GM18526 (cell line): ENCODE measurements around the gene SPEN.

Source experiments
- POLR2A ChIP-seq: IDR thresholded peaks from 3 replicates; pipeline ENCODE4 v1.6.1; 2011; ENCODE audit not compliant: insufficient read length; ENCODE audit errors: extremely low read depth

SPEN gene

DNA sequence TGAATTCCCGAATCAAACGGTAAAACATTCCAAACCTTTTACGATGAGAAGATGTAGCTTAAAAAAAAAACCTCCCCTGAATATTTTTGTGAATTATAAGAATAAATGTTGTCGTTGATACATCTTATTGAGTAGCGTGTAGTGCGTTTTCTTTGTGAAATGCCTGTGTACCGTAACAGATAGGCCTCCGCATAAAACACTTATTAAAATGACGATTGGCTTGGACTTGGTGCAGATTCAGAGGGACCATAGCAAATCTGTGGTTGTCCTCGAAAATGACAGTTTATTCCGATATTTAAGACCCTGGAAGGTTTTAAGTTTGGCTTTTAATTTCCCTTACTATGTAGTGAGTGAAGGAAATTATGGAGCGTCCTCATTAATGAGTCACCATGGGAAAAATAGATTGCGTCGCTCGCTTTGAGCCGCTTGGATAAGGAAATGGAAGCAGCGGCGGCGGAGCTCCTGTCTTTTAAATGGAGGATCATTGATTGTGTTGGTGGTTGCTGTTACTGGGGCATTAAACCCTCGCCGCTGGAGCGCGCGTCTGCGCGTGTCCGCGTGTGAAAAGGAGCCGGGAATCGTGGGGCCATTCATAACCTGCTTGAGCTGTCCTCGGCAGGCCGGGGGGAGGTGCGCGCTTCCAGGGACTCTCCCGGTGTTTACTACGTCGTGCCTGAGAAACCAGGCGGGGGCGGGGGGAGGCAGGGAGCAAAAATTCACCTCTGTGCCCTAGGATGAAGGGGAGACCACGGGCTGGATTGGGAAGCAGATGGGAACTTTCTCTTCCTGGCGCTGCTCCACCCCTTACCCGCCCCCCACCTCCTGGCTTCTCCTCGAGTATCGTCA lies 1.6 kb downstream of the SPEN start:
- peak; percentile 50 for TF ChIP-seq POLR2A

DNA sequence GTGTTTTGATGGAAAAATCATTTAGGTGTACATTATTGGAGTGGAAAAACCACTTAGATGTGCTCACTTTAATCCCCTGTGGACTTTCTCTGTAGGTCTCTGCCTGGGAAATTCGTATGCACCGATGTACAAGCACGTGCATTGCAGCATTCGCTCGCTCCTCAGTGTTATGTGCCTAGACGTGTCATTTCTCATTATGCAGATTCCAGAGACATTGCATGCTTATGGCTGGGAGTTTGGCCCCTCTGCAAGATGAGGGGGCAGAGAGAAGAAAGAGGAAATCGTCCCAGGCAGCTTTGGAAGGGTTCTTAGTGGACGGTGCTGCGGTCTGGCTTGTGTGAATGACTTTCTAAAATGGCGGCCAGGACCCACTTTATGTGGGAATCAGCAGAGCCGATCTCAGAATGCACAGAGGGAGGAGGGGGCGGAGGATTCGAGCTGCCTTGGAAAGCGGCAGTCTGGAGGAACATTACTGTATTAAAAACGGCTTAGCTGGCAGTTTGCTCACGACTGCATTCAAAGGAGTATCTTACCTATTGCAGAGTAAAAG lies 2.3 kb downstream of the SPEN start:
- TF ChIP-seq POLR2A, result no peak

DNA sequence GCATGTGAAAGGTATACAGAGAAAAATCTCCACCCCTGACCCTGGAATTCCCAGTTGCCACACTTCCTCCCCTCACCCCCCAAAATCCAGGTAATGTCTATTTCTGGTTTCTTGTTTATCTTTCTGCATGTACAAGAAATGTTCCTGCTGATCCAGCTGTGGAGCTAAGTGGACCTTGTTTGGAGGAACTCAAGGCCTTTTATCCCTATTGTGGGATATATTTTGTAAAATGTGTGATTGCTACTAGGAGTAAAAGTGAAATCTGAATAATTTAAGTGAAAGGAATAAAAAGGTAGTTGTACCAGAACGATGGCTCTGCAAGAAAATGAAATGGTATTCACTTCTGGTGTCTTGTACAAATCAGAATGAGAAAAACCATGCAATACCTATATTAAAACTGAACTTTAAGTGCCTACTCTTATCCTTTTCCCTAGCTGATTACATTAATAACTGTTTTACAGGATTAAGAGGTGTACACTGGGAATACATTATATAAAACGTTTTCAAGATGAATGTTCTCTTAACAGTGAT lies 3.0 kb downstream of the SPEN start:
- TF ChIP-seq POLR2A, result no peak

DNA sequence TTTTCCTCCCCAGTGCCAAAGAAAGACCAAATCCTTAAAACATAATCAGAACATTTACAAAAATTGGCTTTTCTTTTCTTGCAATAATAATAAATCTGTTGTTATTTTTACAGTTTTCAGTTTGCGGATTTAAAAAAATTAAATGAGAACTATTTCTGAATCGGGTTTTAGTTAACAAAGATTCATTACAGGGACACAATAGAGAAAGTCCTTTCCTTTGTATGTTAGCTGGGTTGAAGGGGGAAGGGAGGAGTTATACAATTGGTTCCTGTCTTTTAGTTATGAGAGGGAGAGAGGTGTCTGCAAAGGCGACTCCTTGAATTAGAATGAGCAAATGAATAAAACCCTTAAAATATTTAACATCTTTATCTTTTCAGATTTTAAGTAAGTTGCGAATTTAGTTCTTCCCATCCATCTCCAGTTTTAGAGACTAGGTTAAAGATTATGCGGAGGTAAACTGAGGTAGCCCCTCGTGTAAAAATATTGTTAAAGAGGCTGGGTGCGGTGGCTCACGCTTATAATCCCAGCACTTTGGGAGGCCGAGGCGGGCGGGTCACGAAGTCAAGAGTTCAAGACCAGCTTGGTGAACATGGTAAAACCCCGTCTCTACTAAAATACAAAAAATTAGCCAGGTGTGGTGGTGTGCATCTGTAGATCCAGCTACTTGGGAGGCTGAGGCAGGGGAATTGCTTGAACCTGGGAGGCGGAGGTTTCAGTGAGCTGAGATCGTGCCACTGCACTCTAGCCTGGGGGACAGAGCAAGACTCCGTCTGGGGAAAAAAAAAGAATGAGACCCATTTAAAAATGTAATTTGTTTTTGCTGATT lies 3.9 kb downstream of the SPEN start:
- TF ChIP-seq POLR2A, result no peak

DNA sequence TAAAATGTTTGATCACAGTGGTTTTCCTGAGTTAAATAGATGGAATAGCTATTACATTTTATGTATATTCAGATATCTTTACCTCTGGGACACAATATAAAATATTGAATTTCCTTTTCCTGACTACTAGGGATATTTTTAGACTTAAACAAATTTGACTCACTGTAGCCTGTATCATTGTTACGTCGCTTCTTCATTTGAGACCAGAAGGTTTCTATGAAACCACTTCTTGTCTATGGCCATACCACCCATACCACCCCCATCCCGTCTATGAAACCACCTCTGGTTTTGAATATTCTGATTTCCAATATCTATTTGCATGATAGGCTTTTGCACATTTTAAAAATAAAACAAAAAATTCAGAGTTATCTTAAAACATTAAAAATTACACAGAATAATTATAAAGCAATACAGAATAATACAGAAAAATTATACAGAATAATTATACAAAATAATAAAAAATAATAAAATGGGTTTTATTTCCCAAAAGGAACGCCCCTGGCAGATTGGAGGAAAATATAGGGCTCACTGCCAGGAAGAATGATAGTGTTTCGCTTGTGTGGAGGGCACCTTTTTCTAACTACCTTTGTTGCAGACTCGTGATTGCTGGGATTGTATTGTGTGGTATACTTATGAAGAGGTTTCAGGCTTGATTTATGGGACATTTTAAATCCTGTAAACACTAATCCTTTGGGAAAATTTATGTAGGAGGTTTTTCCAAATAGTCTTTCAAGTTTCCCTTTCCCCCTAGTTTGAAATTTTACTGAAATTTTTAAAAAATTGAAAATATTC lies 4.7 kb downstream of the SPEN start:
- no peak for TF ChIP-seq POLR2A

DNA sequence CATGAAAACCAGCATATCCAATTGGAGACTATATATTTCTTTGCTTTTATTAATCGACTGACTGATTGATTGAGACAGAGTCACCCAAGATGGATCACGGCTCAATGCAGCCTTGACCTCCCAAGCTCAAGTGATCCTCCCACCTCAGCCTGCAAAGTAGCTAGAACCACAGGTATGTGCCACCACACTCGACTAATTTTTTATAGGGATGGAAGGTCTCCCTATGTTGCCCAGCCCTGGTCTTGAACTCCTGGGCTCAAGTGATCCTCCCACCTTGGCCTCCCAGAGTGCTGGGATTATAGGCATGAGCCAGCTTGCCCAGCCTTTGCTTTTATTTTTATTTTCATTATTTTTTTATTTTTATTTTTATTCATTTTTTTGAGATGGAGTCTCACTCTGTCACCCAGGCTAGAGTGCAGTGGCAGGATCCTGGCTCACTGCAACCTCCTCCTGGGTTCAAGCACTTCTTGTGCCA lies 5.4 kb downstream of the SPEN start:
- no peak for TF ChIP-seq POLR2A

DNA sequence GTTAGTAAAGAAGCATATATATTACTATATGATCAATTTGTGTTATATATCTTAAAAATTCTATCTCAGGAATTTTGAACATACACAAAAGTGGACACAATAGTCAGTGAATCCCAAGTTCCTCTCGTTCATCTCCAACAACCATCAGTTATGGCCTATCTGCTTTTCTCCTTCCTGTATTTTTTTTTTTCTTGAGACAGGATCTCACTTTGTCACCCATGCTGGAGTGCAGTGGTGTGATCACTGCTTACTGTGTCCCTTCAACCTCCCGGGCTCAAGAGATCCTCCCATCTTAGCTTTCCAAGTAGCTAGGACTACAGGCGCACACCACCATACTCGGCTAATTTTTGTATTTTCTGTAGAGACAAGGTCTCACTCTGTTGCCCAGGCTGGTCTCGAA lies 9.4 kb downstream of the SPEN start:
- TF ChIP-seq POLR2A, result no peak

DNA sequence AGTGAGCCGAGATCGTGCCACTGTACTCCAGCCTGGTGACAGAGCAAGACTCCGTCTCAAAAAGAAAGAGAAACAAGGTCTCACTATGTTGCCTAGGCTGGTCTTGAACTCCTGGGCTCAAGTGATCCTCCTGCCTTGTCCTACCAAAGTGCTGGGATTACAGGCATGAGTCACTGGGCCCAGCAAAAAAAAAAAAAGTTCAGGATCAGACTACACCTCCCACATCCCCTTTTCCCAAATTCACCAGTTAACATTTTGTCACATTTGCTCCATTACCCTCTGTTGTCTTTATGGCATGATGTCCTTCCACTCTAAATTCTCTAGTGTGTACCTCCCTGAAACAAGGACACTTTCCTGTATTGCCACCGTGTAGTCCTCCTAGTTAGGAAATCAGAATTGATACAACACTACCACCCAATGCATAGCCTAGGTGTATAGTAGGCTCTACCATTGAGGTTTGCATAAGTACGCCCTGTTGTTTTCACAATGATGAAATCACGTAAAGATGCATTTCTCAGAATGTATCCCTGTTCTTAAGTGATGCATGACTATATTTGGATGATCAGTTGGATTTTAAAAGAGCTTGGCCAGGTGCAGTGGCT lies 10.7 kb downstream of the SPEN start:
- no peak for TF ChIP-seq POLR2A

DNA sequence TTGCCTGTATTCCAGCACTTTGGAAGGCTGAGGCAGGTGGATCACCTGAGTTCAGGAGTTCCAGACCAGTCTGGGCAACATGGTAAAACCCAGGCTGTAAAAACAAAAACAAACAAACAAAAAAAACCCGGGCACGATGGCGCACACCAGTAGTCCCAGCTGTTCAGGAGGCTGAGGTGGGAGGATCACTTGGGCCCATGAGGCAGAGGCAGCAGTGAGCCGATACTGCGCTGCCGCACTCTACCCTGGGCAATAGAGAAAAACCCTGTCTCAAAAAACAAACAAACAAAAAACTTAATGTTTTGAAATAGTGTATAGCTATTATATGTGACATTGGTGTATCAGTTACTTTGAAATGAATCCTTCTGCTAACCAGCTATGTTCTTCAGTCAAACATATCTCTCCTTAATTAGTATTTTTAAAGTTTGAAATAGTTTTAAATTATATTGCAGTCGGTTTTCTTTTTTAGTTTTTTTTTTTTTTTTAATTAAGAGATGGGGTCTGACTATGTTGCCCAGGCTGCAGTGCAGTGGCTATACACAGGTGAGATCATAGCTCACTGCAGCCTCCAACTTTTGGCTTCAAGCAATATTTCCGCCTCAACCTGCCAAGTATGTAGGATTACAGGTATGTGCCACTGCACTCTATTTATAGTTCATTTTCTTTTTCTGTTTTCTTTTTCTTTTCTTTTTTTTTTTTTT lies 11.3 kb downstream of the SPEN start:
- TF ChIP-seq POLR2A, result no peak

DNA sequence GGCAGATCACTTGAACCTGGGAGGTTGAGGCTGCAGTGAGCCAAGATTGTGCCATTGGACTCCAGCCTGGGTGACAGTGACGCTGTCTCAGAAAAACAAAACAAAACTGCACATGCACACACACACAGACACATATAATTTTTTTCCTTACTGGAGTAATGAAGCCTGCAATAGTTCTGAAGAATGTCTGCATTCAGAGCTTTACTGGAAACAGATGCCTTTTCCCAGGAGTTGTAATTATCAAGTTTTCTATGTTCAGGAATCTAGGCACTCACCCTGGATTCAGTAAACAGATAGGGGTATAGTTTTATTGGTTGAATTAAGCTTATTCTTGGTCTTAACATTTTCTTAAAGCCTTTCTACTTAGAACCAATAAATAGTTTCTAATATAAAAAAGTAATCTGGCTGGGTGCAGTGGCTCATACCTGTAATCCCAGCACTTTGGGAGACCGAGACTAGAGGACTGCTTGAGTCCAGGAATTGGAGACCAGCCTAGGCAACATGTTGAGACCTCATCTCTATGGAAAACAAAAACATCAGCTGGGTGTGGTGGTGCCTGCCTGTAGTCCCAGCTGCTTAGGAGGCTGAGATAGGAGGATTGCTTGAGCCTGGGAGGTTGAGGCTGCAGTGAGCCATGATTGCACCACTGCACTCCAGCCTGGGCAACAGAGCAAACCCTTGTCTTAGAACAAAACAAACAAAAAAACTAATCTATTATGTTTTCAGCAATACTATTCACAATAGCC lies 15.8 kb downstream of the SPEN start:
- no peak for TF ChIP-seq POLR2A

DNA sequence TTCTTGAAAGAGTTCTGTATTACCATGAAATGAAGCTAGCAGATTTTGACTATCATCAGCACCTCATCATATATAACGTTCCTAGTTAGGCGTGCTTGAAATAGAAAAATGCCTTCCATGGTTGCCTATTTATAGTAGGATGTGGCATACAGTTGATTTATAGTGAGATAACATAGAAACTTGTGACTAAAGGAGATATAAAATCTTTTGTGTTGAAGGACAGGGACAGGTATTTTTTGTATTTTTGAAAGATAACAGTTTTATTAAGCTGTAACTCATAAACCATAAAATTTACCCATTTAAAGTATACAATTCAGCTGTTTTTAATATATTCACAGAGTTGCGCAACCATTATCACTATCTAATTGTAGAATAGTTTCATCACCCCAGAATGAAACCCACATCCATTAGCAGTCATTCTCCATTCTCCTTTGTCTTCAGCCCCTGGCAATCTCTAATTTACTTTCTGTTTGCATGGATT lies 19.3 kb downstream of the SPEN start:
- no peak for TF ChIP-seq POLR2A

DNA sequence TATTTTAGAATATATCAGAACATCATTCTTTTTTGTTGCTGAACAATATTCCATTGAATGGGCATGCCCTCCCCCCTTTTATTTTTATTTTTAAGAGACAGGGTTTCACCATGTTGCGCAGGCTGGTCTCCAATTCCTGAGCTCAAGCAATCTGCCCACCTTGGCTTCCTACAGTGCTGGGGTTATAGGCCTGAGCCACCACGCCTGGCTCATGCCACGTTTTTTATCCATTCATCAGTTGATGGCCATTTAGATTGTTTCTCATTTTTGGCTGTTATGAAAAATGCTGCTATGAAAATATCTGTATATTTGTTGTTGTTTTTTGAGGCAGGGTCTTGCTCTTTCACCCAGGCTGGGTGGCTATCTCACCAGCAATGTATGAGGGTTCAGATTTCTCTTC lies 19.8 kb downstream of the SPEN start:
- no peak for TF ChIP-seq POLR2A

DNA sequence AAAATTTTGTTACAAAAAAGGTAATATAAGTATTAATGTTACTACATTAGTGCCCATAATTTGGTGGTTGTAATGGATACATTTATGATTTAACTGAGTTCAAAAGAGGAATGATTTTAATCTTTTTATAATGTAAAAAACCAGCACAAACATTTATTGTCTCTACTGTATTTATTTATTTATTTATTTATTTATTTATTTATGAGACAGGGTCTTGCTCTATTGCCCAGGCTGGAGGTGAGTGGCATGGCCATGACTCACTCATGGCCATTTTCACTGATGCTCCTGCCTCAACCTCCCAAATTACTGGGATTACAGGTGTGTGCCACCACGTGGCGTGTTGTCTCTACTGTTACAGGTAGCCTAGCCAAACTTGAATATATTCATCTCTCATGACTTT lies 21.9 kb downstream of the SPEN start:
- no peak for TF ChIP-seq POLR2A

DNA sequence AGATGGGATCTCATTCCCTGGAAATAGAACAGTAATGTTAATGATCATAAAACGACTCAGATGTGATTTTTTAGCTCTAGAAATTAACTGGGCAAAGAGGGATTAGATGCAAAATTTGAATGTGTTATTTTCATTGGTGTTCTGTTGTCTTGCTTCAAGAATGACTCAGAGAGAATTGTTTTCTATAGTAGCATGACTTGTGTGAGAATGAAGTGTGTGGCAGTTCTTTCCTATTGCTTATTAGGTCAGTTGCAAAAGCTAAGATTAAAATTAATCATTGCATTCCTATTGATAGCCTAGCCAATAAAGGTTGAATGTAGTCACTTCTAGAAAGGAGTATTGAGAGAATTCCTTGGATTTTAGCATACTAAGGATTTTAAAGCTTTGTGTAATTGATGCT lies 22.9 kb downstream of the SPEN start:
- no peak for TF ChIP-seq POLR2A

DNA sequence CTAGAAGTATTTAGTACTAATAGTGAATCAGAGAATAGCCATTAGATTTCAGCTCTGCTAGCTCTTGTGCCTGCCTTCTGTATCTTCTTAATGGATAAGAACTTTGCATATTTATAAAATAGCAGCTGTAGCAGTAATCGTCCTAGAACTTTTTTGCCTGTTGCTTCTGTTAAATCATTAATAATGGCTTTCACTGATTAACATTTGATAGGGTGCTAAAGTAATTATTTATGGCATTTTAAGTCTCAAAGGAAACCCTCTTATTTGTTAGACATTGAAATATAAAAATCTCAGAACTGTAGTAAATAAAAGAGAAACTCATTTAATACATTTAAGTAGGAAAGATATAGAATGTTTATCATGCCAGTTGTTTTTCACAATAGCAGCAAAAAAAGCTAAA lies 27.0 kb downstream of the SPEN start:
- no peak for TF ChIP-seq POLR2A
